Activated CD8-positive, alpha-beta memory T cell treated with anti-CD3 and anti-CD28 coated beads, Interleukin-2, amount 50 U/mL, for 1 hour (primary cell): Measurements from ENCODE around the gene GAGE12G.
"Not testable (repeated sequence)": the region's sequence is repeated elsewhere in the genome, so short reads cannot be mapped to it uniquely, and the experiment has no call there.

Experiments used
- DNase-seq: peaks from one replicate; pipeline ENCODE4 v3.0.0-alpha.2; 2020; ENCODE audit errors: extremely low read depth

The GAGE12G gene

GRCh38 chrX:49570100-49570499 lies at the start of gene GAGE12G:
TSS of gene GAGE12G (plus strand) at chrX:49570400. CDS start at chrX:49571555, 1,155 bp downstream.
- DNase-seq: not testable (repeated sequence)

GRCh38 chrX:49531877-49532276 lies 38.3 kb upstream of the GAGE12G start, which contains the start of gene GAGE12C:
TSS of gene GAGE12C (plus strand) at chrX:49532177. CDS start at chrX:49533332, 1,155 bp downstream.
- not testable (repeated sequence) for DNase-seq

DNA sequence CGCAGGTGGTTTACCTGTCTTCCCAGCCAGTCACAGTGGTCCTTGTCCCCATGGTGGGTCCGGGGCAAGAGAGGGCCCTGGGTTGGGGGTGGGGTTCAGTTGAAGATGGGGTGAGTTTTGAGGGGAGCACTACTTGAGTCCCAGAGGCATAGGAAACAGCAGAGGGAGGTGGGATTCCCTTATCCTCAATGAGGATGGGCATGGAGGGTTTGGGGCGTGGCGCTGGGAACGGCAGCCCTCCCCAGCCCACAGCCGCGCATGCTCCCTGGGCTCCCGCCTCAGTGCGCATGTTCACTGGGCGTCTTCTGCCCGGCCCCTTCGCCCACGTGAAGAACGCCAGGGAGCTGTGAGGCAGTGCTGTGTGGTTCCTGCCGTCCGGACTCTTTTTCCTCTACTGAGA lies 28.8 kb upstream of the GAGE12G start, which contains the start of gene GAGE12D:
GAGE12D (plus strand) TSS at position 301 of the 400 bp plus-strand sequence. CDS start 1,155 bp downstream, outside the sequence.
- not testable (repeated sequence) for DNase-seq

GRCh38 chrX:49550989-49551388 lies 19.2 kb upstream of the GAGE12G start, which contains the start of gene GAGE12E:
TSS of gene GAGE12E (plus strand) at chrX:49551289. CDS start at chrX:49552444, 1,155 bp downstream.
- DNase-seq: not testable (repeated sequence)

- DNase-seq: not testable (repeated sequence)
These were observed 9.7 kb upstream of the GAGE12G start, which contains the start of gene GAGE12F for GRCh38 chrX:49560542-49560941. TSS of gene GAGE12F (plus strand) at chrX:49560842. CDS start at chrX:49561997, 1,155 bp downstream.

GRCh38 chrX:49568728-49569127 lies 1.5 kb upstream of the GAGE12G start:
- not testable (repeated sequence) for DNase-seq

DNA sequence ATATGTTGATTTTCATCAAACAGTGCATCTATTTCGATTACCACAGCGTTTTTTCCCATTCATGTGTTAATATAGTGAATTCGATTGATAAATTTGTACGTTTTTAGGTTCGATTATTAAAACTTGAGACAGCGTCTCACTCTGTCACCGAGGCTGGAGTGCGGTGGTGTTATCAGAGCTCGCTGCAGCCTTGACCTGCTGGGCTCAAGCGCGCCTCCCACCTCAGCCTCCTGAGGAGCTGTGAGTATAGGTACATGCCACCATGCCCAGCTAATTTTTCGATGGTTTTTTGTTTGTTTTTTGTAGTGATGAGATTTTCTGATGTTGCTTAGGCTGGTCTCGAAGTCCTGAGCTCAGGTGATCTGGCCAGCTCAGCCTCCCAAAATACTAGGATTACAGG lies 1.0 kb upstream of the GAGE12G start:
- not testable (repeated sequence) for DNase-seq

DNA sequence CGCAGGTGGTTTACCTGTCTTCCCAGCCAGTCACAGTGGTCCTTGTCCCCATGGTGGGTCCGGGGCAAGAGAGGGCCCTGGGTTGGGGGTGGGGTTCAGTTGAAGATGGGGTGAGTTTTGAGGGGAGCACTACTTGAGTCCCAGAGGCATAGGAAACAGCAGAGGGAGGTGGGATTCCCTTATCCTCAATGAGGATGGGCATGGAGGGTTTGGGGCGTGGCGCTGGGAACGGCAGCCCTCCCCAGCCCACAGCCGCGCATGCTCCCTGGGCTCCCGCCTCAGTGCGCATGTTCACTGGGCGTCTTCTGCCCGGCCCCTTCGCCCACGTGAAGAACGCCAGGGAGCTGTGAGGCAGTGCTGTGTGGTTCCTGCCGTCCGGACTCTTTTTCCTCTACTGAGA lies 9.4 kb downstream of the GAGE12G start, which contains the start of gene GAGE12H:
GAGE12H (plus strand) TSS at position 301 of the 400 bp plus-strand sequence. CDS start 1,155 bp downstream, outside the sequence.
- not testable (repeated sequence) for DNase-seq

GRCh38 chrX:49589196-49589595 lies 19.0 kb downstream of the GAGE12G start, which contains the start of gene GAGE2A:
TSS of gene GAGE2A (plus strand) at chrX:49589496. CDS start at chrX:49590651, 1,155 bp downstream.
- DNase-seq: not testable (repeated sequence)

- DNase-seq: not testable (repeated sequence)
These were observed 19.7 kb downstream of the GAGE12G start for GRCh38 chrX:49589769-49590478.

GRCh38 chrX:49590488-49590887 lies 20.3 kb downstream of the GAGE12G start:
- not testable (repeated sequence) for DNase-seq

GRCh38 chrX:49598720-49599119 lies 28.5 kb downstream of the GAGE12G start, which contains the start of gene GAGE1:
TSS of gene GAGE1 (plus strand) at chrX:49599020. CDS start at chrX:49600175, 1,155 bp downstream.
- not testable (repeated sequence) for DNase-seq

- no peak for DNase-seq
These were observed 40.6 kb downstream of the GAGE12G start for GRCh38 chrX:49610718-49611310.

GRCh38 chrX:49618574-49618973 lies 48.4 kb downstream of the GAGE12G start:
- DNase-seq: no peak
